Measurements from ENCODE around the gene CDK2.

GRCh38 chr12:56004211-56004610 is 37.6 kb downstream of the CDK2 start:
- TF ChIP-seq, protein P1, sequence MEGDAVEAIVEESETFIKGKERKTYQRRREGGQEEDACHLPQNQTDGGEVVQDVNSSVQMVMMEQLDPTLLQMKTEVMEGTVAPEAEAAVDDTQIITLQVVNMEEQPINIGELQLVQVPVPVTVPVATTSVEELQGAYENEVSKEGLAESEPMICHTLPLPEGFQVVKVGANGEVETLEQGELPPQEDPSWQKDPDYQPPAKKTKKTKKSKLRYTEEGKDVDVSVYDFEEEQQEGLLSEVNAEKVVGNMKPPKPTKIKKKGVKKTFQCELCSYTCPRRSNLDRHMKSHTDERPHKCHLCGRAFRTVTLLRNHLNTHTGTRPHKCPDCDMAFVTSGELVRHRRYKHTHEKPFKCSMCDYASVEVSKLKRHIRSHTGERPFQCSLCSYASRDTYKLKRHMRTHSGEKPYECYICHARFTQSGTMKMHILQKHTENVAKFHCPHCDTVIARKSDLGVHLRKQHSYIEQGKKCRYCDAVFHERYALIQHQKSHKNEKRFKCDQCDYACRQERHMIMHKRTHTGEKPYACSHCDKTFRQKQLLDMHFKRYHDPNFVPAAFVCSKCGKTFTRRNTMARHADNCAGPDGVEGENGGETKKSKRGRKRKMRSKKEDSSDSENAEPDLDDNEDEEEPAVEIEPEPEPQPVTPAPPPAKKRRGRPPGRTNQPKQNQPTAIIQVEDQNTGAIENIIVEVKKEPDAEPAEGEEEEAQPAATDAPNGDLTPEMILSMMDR (IDR thresholded peaks at IDR 0.05): no peak
- TF ChIP-seq POLR2A (IDR thresholded peaks at IDR 0.05): no peak

Measured in lower leg skin (tissue), 3 donors.